HepG2 (cell line): ENCODE results near the gene TBCCD1. TPM values are rescaled to one million over a fixed set of nuclear protein-coding genes. Genes with fewer than 3 reads are reported as not detected.

Experiments used
- EHMT2 ChIP-seq: fragments of 200-600 bp; sonication (generic); IDR thresholded peaks from 2 replicates; pipeline ENCODE4 v1.7.0; 2017; ENCODE audit warnings: antibody characterized with exemption, low read depth, low read length, borderline replicate concordance
- FOXK2 ChIP-seq: fragments of 450-650 bp; IDR thresholded peaks from 2 replicates; pipeline ENCODE4 v1.6.1; 2016
- GZF1 ChIP-seq: sonication (generic); formaldehyde crosslinking; IDR thresholded peaks from 2 replicates; pipeline ENCODE4 v1.5.1; 2020; ENCODE audit warnings: mild to moderate bottlenecking, missing genetic modification reagents
- HHEX ChIP-seq: IDR thresholded peaks from 2 replicates; pipeline ENCODE4 v1.6.1; 2016; ENCODE audit warnings: control low read depth
- MBD4 ChIP-seq: IDR thresholded peaks from 2 replicates; pipeline ENCODE4 v1.6.1; 2012; ENCODE audit warnings: low read length, inconsistent platforms, borderline replicate concordance
- NFIB ChIP-seq: sonication (generic); formaldehyde crosslinking; IDR thresholded peaks from 2 replicates; pipeline ENCODE4 v1.9.0; 2021; ENCODE audit warnings: missing genetic modification reagents, mild to moderate bottlenecking, borderline replicate concordance
- NFYB ChIP-seq: sonication (generic); formaldehyde crosslinking; IDR thresholded peaks from 2 replicates; pipeline ENCODE4 v1.4.0; 2020; ENCODE audit warnings: missing genetic modification reagents
- POGZ ChIP-seq: sonication (generic); formaldehyde crosslinking; IDR thresholded peaks from 2 replicates; pipeline ENCODE4 v1.4.0; 2020; ENCODE audit warnings: mild to moderate bottlenecking, missing genetic modification reagents
- SMARCC2 ChIP-seq: fragments of 450-650 bp; IDR thresholded peaks from 2 replicates; pipeline ENCODE4 v1.6.1; 2017; ENCODE audit warnings: antibody characterized with exemption, mild to moderate bottlenecking
- SRY ChIP-seq: sonication (generic); formaldehyde crosslinking; IDR thresholded peaks from 2 replicates; pipeline ENCODE4 v1.8.0; 2022; ENCODE audit warnings: mild to moderate bottlenecking, missing genetic modification reagents
- STAG1 ChIP-seq: sonication (generic); formaldehyde crosslinking; IDR thresholded peaks from 2 replicates; pipeline ENCODE4 v1.4.0; 2020; ENCODE audit warnings: missing genetic modification reagents
- TFDP1 ChIP-seq: IDR thresholded peaks from 2 replicates; pipeline ENCODE4 v1.6.1; 2016; ENCODE audit warnings: missing compliant biosample characterization, missing genetic modification reagents, borderline replicate concordance
- THRA ChIP-seq: sonication (generic); formaldehyde crosslinking; IDR thresholded peaks from 2 replicates; pipeline ENCODE4 v1.4.0; 2020; ENCODE audit warnings: missing genetic modification reagents, borderline replicate concordance
- ZBTB39 ChIP-seq: sonication (generic); formaldehyde crosslinking; IDR thresholded peaks from 2 replicates; pipeline ENCODE4 v1.5.0; 2020; ENCODE audit warnings: missing genetic modification reagents
- ZNF740 ChIP-seq: sonication (generic); formaldehyde crosslinking; IDR thresholded peaks from 2 replicates; pipeline ENCODE4 v1.4.0; 2020; ENCODE audit warnings: missing genetic modification reagents
- ZNF761 ChIP-seq: sonication (generic); formaldehyde crosslinking; conservative IDR thresholded peaks from 2 replicates; pipeline ENCODE4 v1.4.0; 2020; ENCODE audit warnings: mild to moderate bottlenecking, missing genetic modification reagents
- ZNF800 ChIP-seq: sonication (generic); formaldehyde crosslinking; IDR thresholded peaks from 2 replicates; pipeline ENCODE4 v1.4.0; 2020; ENCODE audit warnings: missing genetic modification reagents
- ZSCAN30 ChIP-seq: sonication (generic); formaldehyde crosslinking; IDR thresholded peaks from 2 replicates; pipeline ENCODE4 v1.5.0; 2020; ENCODE audit warnings: mild to moderate bottlenecking, missing genetic modification reagents
- polyA plus RNA-seq, 8 experiments: library from polyadenylated mRNA; depleted of rRNA in 3 of 8; stranded (reverse) in 7 of 8; unstranded in 1 of 8; fragments of >200 nt; fragmentation: Illumina TruSeq in 4 of 8; extraction: Trizol in 4 of 8; gene quantifications; 2 replicates each; pipeline versions ENCODE4 v1.2.1 to v1.2.3, GENCODE V29; 2011 to 2016; ENCODE audit warnings: low read depth in 4 of 8, missing spikeins in 1 of 8, mixed read lengths in 1 of 8; ENCODE audit not compliant: insufficient read depth in 1 of 8
- total RNA-seq, 5 experiments: library from RNA; depleted of rRNA; stranded (reverse); fragments of >200 nt; fragmentation: Illumina TruSeq; extraction: Trizol; gene quantifications; 2 replicates each; pipeline ENCODE4 v1.2.3, GENCODE V29; 2016; ENCODE audit warnings: low read depth in 1 of 5
- TF ChIP-seq, protein P1 (sequence below): sonication (generic); formaldehyde crosslinking; IDR thresholded peaks from 2 replicates; pipeline ENCODE4 v1.8.1; 2023; ENCODE audit warnings: mild to moderate bottlenecking, missing genetic modification reagents
- TF ChIP-seq, protein P2 (sequence below): sonication (generic); formaldehyde crosslinking; conservative IDR thresholded peaks from 2 replicates; pipeline ENCODE4 v1.5.0; 2020; ENCODE audit warnings: missing genetic modification reagents

Gene TBCCD1
- total and polyA plus RNA-seq, 2 of the 13 experiments (the other 11 are each of a cell fraction or from before 2014, with no cell fraction given), result 13.6 to 16.2 TPM

DNA sequence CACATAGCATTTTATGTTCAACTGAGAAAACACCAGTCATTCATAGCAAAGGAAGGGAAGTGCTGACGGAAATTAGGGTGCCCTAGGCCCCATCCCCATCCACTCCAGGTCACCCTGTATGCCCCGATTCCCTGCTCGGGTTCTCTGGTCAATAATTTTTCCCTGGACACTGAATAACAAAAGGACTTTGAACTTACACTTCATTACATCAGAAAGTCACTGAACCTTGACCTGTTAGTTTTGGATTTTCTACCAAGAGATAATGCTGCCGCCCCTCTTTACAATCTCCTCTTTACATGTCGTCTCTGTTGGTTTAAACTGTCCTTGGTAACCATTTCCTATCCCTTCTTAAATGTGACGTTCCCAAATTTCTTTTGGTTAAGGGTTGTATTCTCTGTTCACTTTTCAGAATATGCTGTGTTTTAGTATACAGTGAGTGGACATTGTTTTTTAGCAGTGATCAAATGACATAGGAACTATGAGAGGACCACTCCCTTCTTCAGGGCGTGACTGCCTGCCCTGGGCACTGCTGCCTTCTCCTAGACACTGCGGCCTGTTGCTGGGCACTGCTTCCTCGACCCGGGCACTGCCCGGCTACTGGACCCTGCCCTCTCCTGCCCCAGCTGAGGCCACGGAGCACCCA lies 32.1 kb upstream of the TBCCD1 start (continued):
- TF ChIP-seq, protein P1, sequence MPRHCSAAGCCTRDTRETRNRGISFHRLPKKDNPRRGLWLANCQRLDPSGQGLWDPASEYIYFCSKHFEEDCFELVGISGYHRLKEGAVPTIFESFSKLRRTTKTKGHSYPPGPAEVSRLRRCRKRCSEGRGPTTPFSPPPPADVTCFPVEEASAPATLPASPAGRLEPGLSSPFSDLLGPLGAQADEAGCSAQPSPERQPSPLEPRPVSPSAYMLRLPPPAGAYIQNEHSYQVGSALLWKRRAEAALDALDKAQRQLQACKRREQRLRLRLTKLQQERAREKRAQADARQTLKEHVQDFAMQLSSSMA (CRISPR knock-in tag), result peak; percentile 75; the same call in 1 of the 2 replicates
- no peak for TF ChIP-seq NFYB (CRISPR knock-in tag)
- TF ChIP-seq ZNF761 (CRISPR knock-in tag), result no peak
- TF ChIP-seq HHEX, result no peak
- TF ChIP-seq EHMT2, result no peak; the same call in 1 of the 2 replicates
- TF ChIP-seq STAG1 (CRISPR knock-in tag), result no peak; the same call in 1 of the 2 replicates
- no peak for TF ChIP-seq SMARCC2
- TF ChIP-seq POGZ (CRISPR knock-in tag), result peak; percentile 51; the same call in 1 of the 2 replicates
- TF ChIP-seq ZNF740, result no peak
- 0 out of 2 replicates have a peak, but pooled peaks have one; percentile 68 for TF ChIP-seq ZBTB39 (CRISPR knock-in tag)
- TF ChIP-seq TFDP1 (CRISPR knock-in tag), result no peak
- TF ChIP-seq FOXK2, result no peak
- peak; percentile 30; the same call in 1 of the 2 replicates for TF ChIP-seq MBD4
- TF ChIP-seq ZSCAN30, result peak; percentile 58; the same call in 1 of the 2 replicates
- no peak for TF ChIP-seq SRY (CRISPR knock-in tag)
- TF ChIP-seq, protein P2, sequence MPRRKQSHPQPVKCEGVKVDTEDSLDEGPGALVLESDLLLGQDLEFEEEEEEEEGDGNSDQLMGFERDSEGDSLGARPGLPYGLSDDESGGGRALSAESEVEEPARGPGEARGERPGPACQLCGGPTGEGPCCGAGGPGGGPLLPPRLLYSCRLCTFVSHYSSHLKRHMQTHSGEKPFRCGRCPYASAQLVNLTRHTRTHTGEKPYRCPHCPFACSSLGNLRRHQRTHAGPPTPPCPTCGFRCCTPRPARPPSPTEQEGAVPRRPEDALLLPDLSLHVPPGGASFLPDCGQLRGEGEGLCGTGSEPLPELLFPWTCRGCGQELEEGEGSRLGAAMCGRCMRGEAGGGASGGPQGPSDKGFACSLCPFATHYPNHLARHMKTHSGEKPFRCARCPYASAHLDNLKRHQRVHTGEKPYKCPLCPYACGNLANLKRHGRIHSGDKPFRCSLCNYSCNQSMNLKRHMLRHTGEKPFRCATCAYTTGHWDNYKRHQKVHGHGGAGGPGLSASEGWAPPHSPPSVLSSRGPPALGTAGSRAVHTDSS (CRISPR knock-in tag), result no peak
- TF ChIP-seq NFIB (CRISPR knock-in tag), result no peak
- TF ChIP-seq GZF1 (CRISPR knock-in tag), result no peak
- TF ChIP-seq ZNF800 (CRISPR knock-in tag), result 0 out of 2 replicates have a peak, but pooled peaks have one; percentile 34
- peak; percentile 98 for TF ChIP-seq THRA (CRISPR knock-in tag)
